H9 (cell line): ENCODE measurements around the gene TEAD1. TPM values are rescaled to one million over a fixed set of nuclear protein-coding genes. Genes with fewer than 3 reads are reported as not detected.

Experiments
- DNase-seq: peaks from one replicate; pipeline ENCODE4 v3.0.0-alpha.2; 2017
- H2AFZ ChIP-seq: one replicate; pipeline ENCODE4 v1.6.1; 2013; ENCODE audit warnings: mild to moderate bottlenecking, low read length, control low read depth, moderate library complexity
- H2AK5ac ChIP-seq: 2 replicates; pipeline ENCODE4 v1.6.1; 2013; ENCODE audit warnings: low read length, control low read depth, mixed read lengths; ENCODE audit not compliant: insufficient read length
- H2BK120ac ChIP-seq: one replicate; pipeline ENCODE4 v1.6.1; 2013; ENCODE audit warnings: low read depth, mild to moderate bottlenecking, low read length, control low read depth, inconsistent platforms; ENCODE audit not compliant: poor library complexity, severe bottlenecking
- H2BK12ac ChIP-seq: 2 replicates; pipeline ENCODE4 v1.6.1; 2013; ENCODE audit warnings: low read length, control low read depth, mixed read lengths, low read depth; ENCODE audit not compliant: insufficient read length
- H2BK15ac ChIP-seq: 2 replicates; pipeline ENCODE4 v1.6.1; 2013; ENCODE audit warnings: low read depth, low read length, control low read depth
- H2BK20ac ChIP-seq: one replicate; pipeline ENCODE4 v1.6.1; 2013; ENCODE audit warnings: low read depth, mild to moderate bottlenecking, low read length, control low read depth, inconsistent platforms; ENCODE audit not compliant: poor library complexity, severe bottlenecking
- H2BK5ac ChIP-seq: 2 replicates; pipeline ENCODE4 v1.6.1; 2013; ENCODE audit warnings: low read length, control low read depth, mixed read lengths; ENCODE audit not compliant: insufficient read length
- H3K14ac ChIP-seq: 2 replicates; pipeline ENCODE4 v1.6.1; 2013; ENCODE audit warnings: low read length, control low read depth; ENCODE audit not compliant: insufficient read depth
- H3K18ac ChIP-seq: 2 replicates; pipeline ENCODE4 v1.6.1; 2013; ENCODE audit warnings: low read depth, mild to moderate bottlenecking, mixed read lengths, low read length, control low read depth; ENCODE audit not compliant: insufficient read length
- H3K23ac ChIP-seq: 2 replicates; pipeline ENCODE4 v1.6.1; 2013; ENCODE audit warnings: low read length, control low read depth, mixed read lengths, low read depth; ENCODE audit not compliant: insufficient read length
- H3K23me2 ChIP-seq: 2 replicates; pipeline ENCODE4 v1.6.1; 2013; ENCODE audit warnings: low read depth, mild to moderate bottlenecking, mixed read lengths, low read length, control low read depth; ENCODE audit not compliant: insufficient read length, poor library complexity, severe bottlenecking
- H3K27ac ChIP-seq: 2 replicates; pipeline ENCODE4 v1.5.1; 2013; ENCODE audit warnings: low read length, control low read depth, mixed read lengths, low read depth; ENCODE audit not compliant: insufficient read length
- H3K27me3 ChIP-seq: 2 replicates; pipeline ENCODE4 v1.6.1; 2013; ENCODE audit warnings: low read length, control low read depth, inconsistent platforms; ENCODE audit not compliant: insufficient read depth
- H3K4ac ChIP-seq: 2 replicates; pipeline ENCODE4 v1.6.1; 2013; ENCODE audit warnings: low read depth, mild to moderate bottlenecking, control low read depth, inconsistent platforms, low read length, moderate library complexity
- H3K4me1 ChIP-seq: 2 replicates; pipeline ENCODE4 v1.6.1; 2013; ENCODE audit warnings: low read length, control low read depth, inconsistent platforms; ENCODE audit not compliant: insufficient read depth
- H3K4me2 ChIP-seq: 2 replicates; pipeline ENCODE4 v1.6.1; 2013; ENCODE audit warnings: low read length, control low read depth, mixed read lengths; ENCODE audit not compliant: insufficient read length, insufficient read depth
- H3K56ac ChIP-seq: 2 replicates; pipeline ENCODE4 v1.6.1; 2013; ENCODE audit warnings: low read depth, mild to moderate bottlenecking, mixed read lengths, low read length, control low read depth; ENCODE audit not compliant: insufficient read length
- H3K79me1 ChIP-seq: 2 replicates; pipeline ENCODE4 v1.6.1; 2013; ENCODE audit warnings: low read depth, mild to moderate bottlenecking, moderate library complexity, low read length, control low read depth, inconsistent platforms; ENCODE audit not compliant: insufficient read depth, poor library complexity, severe bottlenecking
- H3K79me2 ChIP-seq: 2 replicates; pipeline ENCODE4 v1.6.1; 2013; ENCODE audit warnings: low read length, control low read depth, inconsistent platforms; ENCODE audit not compliant: insufficient read depth
- H3K9ac ChIP-seq: 2 replicates; pipeline ENCODE4 v1.6.1; 2013; ENCODE audit warnings: low read length, control low read depth, mixed read lengths; ENCODE audit not compliant: insufficient read length; ENCODE audit errors: extremely low read depth
- H3K9me3 ChIP-seq: one replicate; pipeline ENCODE4 v1.6.1; 2013; ENCODE audit warnings: low read depth, low read length, inconsistent platforms; ENCODE audit not compliant: control insufficient read depth
- H3T11ph ChIP-seq: one replicate; pipeline ENCODE4 v1.6.1; 2013; ENCODE audit warnings: mild to moderate bottlenecking, low read length, control low read depth, inconsistent platforms
- H4K20me1 ChIP-seq: one replicate; pipeline ENCODE4 v1.6.1; 2013; ENCODE audit not compliant: control insufficient read depth, insufficient read length, insufficient read depth
- H4K5ac ChIP-seq: 2 replicates; pipeline ENCODE4 v1.6.1; 2013; ENCODE audit warnings: low read depth, mild to moderate bottlenecking, mixed read lengths, low read length, control low read depth; ENCODE audit not compliant: insufficient read length
- H4K8ac ChIP-seq: replicated peaks from 2 replicates; pipeline ENCODE4 v1.6.1; 2013; ENCODE audit warnings: low read length, control low read depth, mixed read lengths, low read depth; ENCODE audit not compliant: insufficient read length
- H4K91ac ChIP-seq: 2 replicates; pipeline ENCODE4 v1.6.1; 2013; ENCODE audit warnings: low read depth, mild to moderate bottlenecking, moderate library complexity, mixed read lengths, low read length, control low read depth; ENCODE audit not compliant: insufficient read length
- H3K27ac Mint-ChIP-seq, 3 experiments: 2 replicates in 2 of 3; 3 replicates in 1 of 3; pipeline ENCODE4 v1.8.0; 2020 to 2021; ENCODE audit warnings: mixed read lengths in 3 of 3, mild to moderate bottlenecking in 1 of 3, moderate library complexity in 1 of 3
- H3K27me3 Mint-ChIP-seq: 2 replicates; pipeline ENCODE4 v1.8.0; 2021; ENCODE audit warnings: low read depth, mild to moderate bottlenecking, moderate library complexity, mixed read lengths
- H3K36me3 Mint-ChIP-seq, 3 experiments: 2 replicates in 2 of 3; 3 replicates in 1 of 3; pipeline ENCODE4 v1.8.0; 2020 to 2021; ENCODE audit warnings: low read depth in 3 of 3, mixed read lengths in 3 of 3; ENCODE audit not compliant: insufficient read depth in 1 of 3
- H3K4me1 Mint-ChIP-seq, 2 experiments: 2 replicates each; pipeline ENCODE4 v1.8.0; 2020; ENCODE audit warnings: mixed read lengths in 2 of 2
- H3K4me3 Mint-ChIP-seq, 2 experiments: 2 replicates in 1 of 2; 3 replicates in 1 of 2; pipeline ENCODE4 v1.8.0; 2020 to 2021; ENCODE audit warnings: mild to moderate bottlenecking in 2 of 2, mixed read lengths in 2 of 2, moderate library complexity in 1 of 2
- H3K9me3 Mint-ChIP-seq, 2 experiments: 2 replicates in 1 of 2; 3 replicates in 1 of 2; pipeline ENCODE4 v1.8.0; 2020; ENCODE audit warnings: mild to moderate bottlenecking in 2 of 2, mixed read lengths in 2 of 2, moderate library complexity in 1 of 2
- WGBS: extraction: QIAGEN DNeasy Blood & Tissue Kit; methylation state at CpG from one replicate; pipeline ENCODE4 v1.1.7; 2013; ENCODE audit warnings: missing lambda C conversion rate, low lambda C conversion rate, mixed read lengths; ENCODE audit not compliant: insufficient read length; ENCODE audit errors: extremely low coverage; 5-methylcytosine and 5-hydroxymethylcytosine counted together
- total RNA-seq: library from RNA; stranded (reverse); gene quantifications from 2 replicates; pipeline ENCODE4 v1.2.1, GENCODE V29; 2021
- TF ChIP-seq, protein P1 (sequence below): fragments of 200-600 bp; sonication (generic); conservative IDR thresholded peaks from 3 replicates; pipeline ENCODE4 v1.8.0; 2021; ENCODE audit warnings: antibody characterized with exemption, mild to moderate bottlenecking

TEAD1 gene
- total RNA-seq, 1 experiment from 2014 or later = 75.1 TPM

DNA sequence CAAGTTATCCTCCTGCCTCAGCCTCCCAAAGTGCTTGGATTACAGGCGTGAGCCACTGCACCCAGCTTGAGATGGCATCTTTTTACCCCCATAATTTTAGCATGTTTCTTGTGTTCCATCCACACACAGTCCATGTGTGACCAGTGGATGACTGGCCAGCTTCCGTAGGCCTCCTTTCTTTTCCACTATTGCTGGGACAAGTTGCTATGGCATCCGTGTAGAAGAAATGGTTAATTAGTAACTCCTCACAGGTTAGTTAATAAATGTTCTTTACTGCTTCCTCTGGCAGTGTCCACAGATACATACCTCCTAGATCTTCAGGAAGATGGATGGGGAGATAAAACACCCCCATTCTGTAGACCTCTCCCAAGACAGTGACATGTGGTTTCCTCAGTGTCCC lies 180.6 kb downstream of the TEAD1 start:
- H3K4me2 ChIP-seq = no peak overlapping the region
- no peak overlapping the region for H2AK5ac ChIP-seq
- Mint-ChIP-seq H3K27ac (peak overlapping the region in 1 of 3 experiments; percentile 4; a peak in 1 of 7 replicates), H3K4me1 (peaks cover 21 to 22% of the 10 kb centered on the region in 2 experiments), H3K36me3 (peaks cover 4 to 5% (median 5%) of the 10 kb centered on the region in 3 experiments; a peak in 3 of 7 replicates), H3K4me3 (no peak overlapping the region), H3K9me3 (no peaks in the 10 kb centered on the region), H3K27me3 (no peaks in the 10 kb centered on the region)
- H3K18ac ChIP-seq = no peak overlapping the region
- no peaks in the 10 kb centered on the region for H3K79me1 ChIP-seq
- H3K56ac ChIP-seq = no peak overlapping the region
- no peak overlapping the region for H4K8ac ChIP-seq
- WGBS = no CpG with 5 or more reads among the region's 3 CpGs
- H3K27me3 ChIP-seq = no peaks in the 10 kb centered on the region
- no peak overlapping the region for H2BK15ac ChIP-seq
- no peak overlapping the region for H3K27ac ChIP-seq
- no peak overlapping the region for H2BK20ac ChIP-seq
- H2AFZ ChIP-seq = no peak overlapping the region
- H4K5ac ChIP-seq = no peak overlapping the region
- H4K20me1 ChIP-seq = no peaks in the 10 kb centered on the region
- H2BK5ac ChIP-seq = no peak overlapping the region
- no peak overlapping the region for H2BK120ac ChIP-seq
- H3K14ac ChIP-seq = no peak overlapping the region
- TF ChIP-seq, protein P1, sequence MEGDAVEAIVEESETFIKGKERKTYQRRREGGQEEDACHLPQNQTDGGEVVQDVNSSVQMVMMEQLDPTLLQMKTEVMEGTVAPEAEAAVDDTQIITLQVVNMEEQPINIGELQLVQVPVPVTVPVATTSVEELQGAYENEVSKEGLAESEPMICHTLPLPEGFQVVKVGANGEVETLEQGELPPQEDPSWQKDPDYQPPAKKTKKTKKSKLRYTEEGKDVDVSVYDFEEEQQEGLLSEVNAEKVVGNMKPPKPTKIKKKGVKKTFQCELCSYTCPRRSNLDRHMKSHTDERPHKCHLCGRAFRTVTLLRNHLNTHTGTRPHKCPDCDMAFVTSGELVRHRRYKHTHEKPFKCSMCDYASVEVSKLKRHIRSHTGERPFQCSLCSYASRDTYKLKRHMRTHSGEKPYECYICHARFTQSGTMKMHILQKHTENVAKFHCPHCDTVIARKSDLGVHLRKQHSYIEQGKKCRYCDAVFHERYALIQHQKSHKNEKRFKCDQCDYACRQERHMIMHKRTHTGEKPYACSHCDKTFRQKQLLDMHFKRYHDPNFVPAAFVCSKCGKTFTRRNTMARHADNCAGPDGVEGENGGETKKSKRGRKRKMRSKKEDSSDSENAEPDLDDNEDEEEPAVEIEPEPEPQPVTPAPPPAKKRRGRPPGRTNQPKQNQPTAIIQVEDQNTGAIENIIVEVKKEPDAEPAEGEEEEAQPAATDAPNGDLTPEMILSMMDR = no peak
- DNase-seq = no peak
- no peak overlapping the region for H2BK12ac ChIP-seq
- H4K91ac ChIP-seq = no peak overlapping the region
- no peak overlapping the region for H3K23ac ChIP-seq
- no peak overlapping the region for H3K4ac ChIP-seq
- H3T11ph ChIP-seq = no peak overlapping the region
- H3K79me2 ChIP-seq = peaks cover 3% of the 10 kb centered on the region; the same call in 1 of the 2 replicates
- H3K4me1 ChIP-seq = no peaks in the 10 kb centered on the region
- no peak overlapping the region for H3K9ac ChIP-seq
- no peaks in the 10 kb centered on the region for H3K9me3 ChIP-seq
- no peaks in the 10 kb centered on the region for H3K23me2 ChIP-seq
